Middle frontal gyrus (tissue), 1 donor: ENCODE results near the gene SLFN14.
"Not testable (repeated sequence)": the region's sequence is repeated elsewhere in the genome, so short reads cannot be mapped to it uniquely, and the experiment has no call there.

Experiments used
- DNase-seq: peaks from one replicate; pipeline ENCODE4 v3.0.0-alpha.2; 2015; ENCODE audit warnings: low spot score; ENCODE audit errors: extremely low spot score

SLFN14 gene

DNA sequence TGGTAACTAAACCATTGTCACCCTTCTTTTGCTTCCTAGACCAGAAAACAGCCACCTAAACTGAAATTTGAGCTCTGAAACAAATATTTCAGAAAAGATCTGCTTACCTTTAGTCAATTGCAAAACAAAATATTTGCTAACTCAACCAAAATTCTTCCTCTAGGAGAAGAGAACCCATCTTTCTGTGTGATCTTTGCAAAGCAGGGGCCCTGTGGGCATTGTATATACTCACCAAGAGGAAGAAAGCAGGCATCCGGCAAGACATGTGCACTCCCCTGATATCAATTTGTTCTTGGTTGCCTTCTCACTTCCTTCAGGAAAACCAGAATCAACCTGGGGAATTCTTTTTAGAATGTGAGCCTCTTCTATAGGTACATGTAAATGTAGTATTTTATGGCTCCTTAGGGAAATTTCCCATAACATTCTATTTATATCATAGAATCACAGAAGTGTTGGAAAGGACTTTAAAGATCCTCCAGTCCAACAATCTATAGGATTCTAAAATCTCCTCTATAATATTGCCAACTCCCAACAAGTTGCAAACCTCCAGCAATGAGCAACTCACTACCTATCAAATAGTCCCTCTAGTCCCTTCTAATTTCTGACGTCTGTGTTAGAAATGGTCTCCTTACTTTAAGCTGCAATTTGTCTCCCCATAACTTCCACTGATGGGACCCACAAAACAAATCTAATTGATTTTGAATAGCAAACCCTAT lies 966 bp downstream of the SLFN14 start:
- no peak for DNase-seq

DNA sequence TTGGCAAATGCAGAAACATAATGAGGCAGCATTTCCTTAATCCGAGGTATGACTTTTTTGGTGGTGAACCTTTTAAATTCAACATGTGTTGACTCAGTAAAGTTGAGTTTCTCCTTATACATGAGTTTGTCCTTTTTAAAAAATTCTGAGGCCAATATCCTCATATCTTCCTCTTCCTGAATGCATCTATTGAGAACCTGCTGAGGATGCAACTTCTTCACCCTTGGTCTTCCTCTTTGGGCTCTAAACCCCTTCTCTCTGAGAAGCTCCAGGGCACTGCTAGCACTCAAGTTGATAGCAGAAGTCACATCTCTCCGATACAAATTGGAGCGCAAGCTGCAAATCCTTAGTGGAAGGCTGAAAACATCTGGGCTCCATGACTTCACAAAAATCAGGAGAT lies 3.3 kb downstream of the SLFN14 start:
- no peak for DNase-seq

DNA sequence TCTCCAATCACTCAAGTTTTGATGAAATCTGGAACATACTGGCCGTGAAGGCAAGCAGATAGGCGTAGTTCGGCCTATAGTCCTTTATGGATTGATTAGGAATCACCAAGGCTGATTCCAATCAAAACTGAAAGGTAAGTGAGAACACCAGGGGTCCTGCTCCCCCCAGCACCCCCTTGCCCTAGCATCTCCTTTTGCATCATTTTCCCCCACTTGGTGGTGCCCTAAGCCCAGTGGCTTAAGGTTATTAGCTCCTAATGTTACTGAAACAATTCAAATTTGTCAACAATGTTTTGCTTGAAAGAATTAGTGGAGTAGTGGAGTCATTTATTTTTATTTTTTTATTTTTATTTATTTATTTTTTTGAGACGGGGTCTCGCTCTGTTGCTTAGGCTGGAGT lies 4.9 kb downstream of the SLFN14 start:
- no peak for DNase-seq

DNA sequence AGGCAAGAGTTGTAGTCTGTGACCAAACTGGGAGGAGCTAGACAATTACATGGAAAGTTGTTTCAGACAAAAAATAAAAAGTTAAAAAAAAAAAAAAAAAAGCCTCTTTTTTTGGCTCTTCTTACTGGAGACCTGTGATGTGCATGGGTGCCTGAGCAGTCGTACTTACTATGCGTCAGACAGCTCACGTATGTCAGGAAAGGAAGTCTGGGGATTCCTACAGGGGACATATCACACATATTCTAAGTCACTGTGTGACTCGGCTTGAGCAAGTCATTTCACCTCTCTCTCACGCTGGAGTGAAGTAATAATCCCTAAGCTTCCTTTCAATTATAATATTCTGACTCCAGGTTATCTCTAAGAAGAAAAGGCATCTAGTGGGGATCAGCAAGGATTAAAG lies 6.0 kb downstream of the SLFN14 start:
- DNase-seq = no peak

DNA sequence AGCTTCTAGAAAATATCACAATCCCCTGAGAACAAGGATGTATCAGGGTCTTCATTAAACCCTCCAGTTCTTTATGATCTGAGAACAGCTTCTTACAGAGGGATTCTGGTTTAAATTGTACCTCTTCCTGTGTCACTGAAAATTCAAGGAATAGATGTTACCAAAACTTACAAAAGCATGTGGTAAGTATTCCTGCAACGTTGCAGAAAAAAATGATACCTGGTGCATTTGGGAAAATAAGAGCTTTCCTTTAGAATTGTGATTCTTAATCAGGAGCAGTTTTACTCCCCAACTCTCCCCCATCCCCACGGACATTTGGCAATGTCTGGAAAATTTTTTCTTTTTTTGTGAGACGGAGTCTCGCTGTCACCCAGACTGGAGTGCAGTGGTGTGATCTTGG lies 7.3 kb downstream of the SLFN14 start:
- DNase-seq = no peak

DNA sequence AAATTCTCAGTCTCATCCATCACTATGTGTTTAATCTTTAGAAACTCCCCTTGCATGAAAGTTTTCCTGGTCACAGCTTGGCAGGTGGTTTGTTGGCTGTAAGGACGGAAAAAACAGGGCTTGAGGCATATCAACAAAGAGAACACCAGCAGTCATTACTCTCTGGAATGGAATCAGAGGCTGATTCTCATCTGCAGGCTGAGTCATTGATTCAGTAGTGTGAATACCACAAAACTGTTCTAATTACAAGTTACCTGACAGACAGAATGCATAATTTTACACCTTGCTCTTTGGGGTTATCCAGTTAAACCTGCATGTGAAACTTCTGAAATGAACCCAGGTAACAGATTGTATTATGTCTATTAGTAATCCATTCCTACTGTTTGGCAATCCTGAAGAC lies 11.6 kb downstream of the SLFN14 start:
- no peak for DNase-seq

DNA sequence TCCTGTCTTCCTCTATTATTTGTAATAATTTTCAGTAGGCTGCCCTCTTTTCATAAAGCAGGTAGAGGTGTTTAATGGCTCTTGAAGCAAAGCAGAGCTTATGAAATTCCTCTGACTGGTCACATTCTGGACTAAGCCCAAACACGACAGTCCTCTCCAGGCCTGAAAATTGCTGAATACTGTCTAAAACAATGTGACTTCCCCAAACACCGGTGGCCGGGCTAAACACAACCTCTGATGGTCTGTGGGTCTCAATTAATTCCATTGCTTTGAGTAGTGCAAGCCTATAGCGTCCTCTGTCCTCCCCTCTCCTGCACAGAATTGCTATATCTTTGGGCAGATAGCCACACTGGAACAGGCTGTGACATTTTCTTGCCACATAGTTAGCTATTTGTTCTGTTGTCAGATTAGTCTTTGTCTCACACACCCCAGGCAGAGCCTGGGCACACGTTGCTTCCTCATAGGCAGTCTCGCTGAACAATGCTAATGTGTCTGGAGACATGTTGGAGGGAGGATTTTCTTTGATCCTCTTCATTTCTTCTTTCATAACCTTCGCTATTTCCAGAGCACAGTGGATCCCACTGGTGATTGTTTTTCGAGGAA lies 12.3 kb downstream of the SLFN14 start:
- no peak for DNase-seq

DNA sequence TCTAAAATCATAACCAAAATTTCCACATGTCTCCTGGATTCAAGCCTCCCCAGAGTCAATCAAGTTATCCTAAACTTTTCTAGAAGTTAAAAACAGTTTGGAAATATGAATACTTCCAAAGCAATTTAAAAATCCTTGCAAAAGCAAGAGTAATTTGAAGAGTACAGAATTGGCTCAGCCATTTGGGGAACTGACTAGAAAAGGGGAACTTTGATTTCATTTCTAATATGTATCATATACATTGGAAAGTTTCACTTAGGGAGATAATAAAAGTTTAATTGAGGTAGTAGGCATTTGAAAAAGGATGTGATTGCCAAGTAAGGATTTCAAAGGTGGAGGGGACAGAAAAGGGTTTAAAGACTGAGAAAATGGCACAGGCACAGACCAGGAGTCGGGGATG lies 14.1 kb downstream of the SLFN14 start:
- no peak for DNase-seq

DNA sequence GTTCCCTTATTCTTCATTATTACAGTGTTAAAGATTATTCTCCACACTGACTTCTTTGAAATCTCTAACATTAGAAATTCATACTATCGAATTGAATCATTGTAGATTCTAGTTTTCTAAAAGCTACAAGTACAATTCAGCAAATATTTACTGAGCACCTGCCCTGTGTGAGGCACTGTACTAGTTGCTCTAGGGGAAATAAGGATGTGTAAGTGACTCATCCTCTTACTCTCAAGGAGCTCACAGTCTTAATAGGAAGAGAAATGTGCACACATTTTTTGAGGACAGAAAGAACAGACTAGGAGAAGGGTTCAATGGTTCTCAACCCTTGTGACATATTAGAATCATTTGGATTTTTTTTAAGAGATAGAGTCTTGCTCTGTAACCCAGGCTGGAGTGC lies 15.5 kb downstream of the SLFN14 start:
- no peak for DNase-seq

DNA sequence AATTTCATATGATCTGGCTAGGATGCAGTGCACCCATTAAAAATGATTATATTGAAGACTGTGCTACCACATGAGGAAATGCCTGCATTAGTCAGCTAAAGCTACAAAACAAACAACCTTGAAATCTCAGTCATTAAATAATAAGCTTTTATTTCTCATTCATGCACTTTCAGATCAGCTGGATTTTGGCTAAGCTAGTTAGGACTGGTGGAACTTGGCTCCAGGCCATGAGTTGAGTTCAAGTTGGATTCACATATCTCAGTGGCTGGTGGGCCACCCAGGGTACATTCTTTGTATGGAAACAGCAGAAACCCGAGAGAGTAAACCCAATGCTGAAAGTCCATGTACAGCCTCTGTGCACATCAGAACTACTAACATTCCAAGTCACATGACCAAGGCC lies 16.8 kb downstream of the SLFN14 start:
- no peak for DNase-seq

DNA sequence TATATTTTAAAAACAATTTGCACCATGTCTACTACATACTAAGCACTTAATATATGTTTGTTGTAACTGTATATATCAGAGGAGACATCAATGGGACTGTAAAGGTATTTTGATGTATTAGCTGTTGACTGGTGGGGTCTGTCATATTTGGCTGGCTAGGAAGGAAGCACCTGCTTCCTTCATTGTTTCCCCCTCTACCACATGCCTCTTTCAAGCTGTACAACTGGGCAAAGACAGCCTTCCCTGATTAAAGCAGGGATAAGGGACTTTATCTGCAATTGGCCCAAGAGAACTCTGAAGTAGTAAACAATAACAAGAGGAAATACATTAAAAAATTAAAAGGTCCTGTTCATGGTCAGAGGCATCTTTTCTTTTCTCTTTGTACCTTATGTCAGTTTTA lies 17.6 kb downstream of the SLFN14 start:
- no peak for DNase-seq

DNA sequence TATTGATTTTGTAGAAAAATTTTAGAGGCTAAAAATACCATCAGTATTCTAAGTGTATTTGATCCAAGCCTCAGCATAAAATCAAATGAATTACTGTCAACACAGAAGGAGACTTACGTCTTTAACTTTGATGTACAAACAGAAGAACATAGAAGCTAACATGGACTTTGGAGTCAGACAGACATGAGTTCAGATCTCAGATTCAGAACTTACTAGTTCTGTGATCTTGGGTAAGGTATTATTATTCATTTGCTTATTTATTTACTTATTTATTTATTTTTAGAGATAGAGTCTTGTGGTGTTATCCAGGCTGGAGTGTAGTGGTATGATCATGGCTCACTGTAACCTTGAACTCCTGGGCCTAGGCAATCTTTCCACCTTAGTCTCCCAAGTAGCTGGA lies 19.2 kb downstream of the SLFN14 start:
- DNase-seq = no peak

DNA sequence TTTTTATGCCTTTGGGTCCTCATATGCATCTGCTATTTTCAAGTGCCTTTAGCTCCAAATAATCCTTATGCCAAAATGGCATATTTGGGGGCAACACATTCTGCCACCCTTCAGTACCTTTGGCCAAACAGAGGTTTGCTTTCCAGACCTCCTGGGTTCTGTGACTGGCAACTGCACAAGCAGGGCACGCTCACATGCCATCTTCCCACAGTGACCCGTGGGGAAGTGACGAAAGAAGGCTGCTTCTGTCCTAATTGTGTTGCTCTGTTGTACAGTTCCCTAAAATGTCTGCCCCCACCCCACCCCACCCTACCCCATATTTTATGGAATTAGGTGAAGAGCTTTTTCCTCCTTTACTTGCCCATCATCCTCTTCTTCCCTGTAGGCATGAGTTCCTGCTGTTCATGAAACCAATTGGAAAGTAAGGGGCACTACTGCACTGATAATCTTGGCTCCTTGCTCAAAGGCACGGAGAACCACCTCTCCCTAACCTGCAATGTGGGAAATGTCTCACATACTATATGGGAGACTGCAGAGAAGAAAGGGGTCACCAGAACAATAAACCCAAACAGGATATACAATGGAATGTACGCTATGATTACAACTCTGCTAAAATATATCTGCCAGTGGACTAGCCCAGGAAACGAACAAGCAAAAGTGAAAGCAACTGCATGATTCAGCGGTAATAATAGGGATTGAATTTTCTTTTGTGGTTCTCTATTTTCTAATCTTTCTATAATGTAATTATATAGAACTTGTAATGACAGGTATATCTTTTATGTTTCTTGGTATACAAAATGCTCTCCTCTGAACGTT lies 19.8 kb downstream of the SLFN14 start:
- DNase-seq = no peak

DNA sequence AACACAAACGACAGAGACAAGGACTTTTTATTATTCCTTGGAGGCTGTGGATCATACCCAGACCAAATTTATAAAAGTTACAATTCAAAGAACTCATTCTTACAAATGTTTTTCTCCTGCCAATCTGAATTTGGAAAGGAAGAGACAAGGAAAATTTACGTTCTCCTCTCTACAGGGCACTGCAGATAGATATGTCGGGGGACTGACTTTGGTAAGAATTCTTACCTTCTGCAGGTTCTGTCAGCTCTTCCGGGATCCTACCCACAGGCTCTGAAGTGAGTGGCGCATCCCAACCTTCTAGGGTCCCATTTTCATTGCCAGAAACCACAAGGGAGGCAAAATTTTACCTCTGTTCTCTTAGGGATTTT lies 21.0 kb downstream of the SLFN14 start:
- no peak for DNase-seq

DNA sequence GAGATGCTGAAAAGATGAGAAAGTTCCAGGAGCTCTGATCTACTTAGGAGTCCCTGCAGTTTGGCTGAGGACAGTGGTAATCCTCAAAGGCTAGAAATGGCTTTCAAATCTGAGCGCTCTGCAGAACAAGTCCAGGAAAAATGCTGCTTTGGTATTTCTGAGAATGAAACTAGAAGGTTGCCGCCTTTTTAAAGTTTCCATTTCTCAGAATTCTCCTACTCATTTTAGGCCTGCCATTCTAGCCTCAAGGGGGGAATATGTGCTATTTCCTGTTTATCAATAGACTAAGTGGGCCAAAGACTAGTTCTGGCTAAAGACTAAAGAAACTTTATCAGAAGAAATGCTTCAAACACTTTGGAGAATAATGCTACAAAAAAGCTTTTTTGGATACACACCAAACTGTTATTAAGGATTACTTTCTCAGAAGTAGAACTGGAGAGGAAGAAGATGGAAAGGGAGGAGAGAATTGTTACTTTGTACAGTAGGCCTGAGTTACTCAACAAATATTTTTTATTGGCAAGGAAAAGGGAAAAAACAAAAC lies 22.9 kb downstream of the SLFN14 start, which contains the start of gene SLFN12L:
TSS of gene SLFN12L (minus strand) at position 78 of the 541 bp plus-strand sequence. CDS start 15,314 bp downstream, outside the sequence.
- no peak for DNase-seq

DNA sequence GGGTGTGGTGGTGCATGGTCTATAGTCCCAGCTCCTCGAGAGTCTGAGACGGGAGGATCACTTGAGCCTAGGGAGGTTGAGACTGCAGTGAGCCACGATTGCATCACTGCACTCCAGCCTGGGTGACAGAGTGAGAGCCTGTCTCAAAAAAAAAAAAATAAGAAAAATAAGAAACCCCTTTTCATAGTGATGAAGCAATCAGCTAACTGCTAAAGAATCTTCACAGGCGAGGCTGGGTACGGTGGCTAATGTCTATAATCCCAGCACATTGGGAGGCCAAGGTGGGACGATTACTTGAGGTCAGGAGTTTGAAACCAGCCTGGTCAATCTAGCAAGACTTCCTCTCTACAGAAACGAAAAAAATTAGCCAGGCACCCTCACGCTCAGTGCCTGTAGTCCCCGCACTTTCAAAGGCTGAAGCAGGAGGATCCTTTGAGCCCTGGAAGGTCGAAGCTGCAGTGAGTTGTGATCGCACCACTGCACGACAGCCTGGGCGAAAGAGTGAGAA lies 23.9 kb downstream of the SLFN14 start:
- no peak for DNase-seq

DNA sequence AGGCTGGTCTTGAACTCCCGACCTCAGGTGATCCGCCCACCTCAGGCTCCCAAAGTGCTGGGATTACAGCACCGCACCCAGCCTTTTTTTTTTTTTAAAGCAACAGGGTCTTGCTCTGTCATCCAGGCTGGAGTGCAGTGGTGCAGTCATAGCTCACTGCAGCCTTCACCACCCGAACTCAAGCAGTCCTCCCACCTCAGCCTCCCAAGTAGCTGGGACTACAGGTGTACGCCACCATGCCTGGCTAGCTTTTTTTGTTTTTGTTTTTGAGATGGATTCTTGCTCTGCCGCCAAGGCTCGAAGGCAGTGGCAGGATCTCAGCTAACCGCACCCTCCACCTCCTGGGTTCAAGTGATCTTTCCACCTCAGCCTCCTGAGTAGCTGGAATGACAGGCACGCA lies 25.2 kb downstream of the SLFN14 start:
- not testable (repeated sequence) for DNase-seq

DNA sequence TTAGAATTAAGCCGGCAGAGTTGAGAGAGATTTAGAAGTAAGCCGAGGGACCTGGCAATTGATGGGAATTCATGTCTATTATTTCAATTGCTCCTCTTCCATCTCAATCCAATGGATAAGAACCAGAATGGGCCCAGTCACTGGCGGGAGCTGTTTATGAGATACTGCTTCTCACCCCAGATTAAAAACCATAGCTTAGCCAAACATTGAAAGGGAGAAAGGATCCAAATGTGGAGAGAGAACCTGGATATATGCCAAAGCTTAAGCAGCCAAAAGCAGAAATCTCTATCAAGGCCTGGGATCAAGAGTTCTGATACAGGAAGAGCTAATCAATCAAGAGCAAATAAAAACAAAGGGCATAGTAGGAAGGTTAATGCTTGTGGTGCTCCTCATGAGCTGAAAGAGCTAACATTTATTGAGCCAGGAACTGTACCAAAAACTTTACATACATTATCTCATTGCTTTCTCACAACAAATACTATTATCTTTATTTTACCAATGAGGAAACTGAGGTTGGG lies 26.0 kb downstream of the SLFN14 start:
- no peak for DNase-seq

DNA sequence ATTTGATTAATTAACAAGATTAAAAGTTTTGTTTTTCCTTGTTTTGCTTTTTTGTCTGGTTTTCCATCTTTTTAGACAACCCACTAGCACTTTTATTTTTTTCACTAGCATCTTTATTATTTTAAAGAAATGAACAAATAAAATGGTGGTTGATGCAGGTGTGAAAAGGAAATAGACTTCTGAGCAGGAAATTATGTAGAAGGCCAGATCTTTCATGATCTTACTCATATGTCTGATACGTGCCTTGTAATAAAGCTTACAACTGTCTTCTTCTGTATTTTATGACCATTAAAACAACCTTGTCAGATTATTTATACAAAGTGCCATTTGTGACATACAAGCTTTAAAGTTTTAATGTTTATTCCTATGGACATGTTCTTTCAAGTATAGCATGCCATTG lies 29.5 kb downstream of the SLFN14 start:
- no peak for DNase-seq

DNA sequence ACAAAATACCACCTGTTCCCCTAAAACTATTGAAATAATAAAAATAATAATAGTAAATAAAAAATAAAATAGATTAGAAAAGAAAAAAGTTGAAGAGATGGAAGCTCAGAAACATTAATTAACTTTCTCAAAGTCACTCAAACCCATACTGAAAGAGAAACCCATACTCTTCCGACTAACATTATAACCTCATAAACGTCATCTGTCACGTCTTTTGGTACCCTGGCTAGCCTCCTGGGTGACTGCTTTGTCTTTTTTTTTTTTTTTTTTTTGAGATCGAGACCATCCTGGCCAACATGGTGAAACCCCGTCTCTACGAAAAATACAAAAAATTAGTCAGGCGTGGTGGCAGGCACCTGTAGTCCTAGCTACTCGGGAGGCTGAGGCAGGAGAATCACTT lies 30.8 kb downstream of the SLFN14 start:
- no peak for DNase-seq

DNA sequence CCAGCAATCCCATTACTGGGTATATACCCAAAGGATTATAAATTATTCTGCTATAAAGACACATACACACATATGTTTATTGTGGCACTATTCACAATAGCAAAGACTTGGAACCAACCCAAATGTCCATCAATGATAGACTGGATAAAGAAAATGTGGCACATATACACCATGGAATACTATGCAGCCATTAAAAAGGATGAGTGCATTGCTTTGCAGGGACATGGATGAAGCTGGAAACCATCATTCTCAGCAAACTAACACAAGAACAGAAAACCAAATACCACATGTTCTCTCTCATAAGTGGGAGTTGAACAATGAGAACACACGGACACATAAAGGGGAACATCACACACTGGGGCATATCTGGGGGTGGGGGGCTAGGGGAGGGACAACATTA lies 31.3 kb downstream of the SLFN14 start:
- not testable (repeated sequence) for DNase-seq

DNA sequence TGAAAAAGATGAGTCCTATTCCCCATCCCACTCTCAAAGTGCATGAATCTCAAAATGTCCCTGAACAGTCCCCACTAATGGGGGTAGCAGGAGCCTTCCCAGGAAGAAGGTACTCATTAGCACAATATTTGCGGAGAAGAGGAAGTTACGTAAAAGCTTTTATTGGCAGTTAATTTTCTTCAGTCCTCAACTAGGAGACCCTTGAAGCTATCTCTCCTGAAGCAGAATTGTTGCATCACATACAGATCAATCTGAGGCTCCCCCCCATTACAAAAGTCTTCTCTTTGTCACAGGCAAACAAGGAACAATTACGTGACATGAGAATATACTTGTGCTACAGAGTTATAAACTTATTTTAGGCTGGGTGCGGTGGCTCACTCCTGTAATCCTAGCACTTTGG lies 37.3 kb downstream of the SLFN14 start:
- no peak for DNase-seq
